ENCODE measurements around the gene APLP2. TPM values are rescaled to one million over a fixed set of nuclear protein-coding genes. Genes with fewer than 3 reads are reported as not detected.

APLP2 gene
- total RNA-seq, 1 experiment from 2014 or later, result 210 TPM

DNA sequence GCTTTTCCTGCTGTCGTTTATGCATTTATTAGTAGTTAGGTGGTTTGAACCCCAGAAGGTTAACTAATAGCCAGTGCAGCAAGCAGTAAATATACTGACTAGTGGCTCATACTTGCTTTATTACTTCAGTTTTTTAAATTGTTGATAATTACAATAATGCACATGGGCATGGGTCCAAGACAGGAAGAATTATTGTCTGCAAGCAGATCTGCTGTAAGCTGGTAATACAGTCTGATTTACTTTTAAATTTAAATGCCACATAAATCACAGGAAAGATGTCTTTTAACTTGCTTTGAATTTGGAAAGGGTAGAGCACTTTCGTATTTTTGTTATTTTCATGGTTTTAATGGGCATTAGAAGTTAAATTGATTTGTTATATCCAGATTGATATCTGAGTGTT, 27.1 kb downstream of the APLP2 start:
- Histone ChIP-seq H3K9me2 (ENCODE audit: insufficient read depth) (no peaks in the 10 kb centered on the region), H3K4me3 (replicated peaks in 1 of 2; ENCODE audit: low read depth in 1 of 2, low read length in 2 of 2) (no peak overlapping the region), H3K27ac (ENCODE audit: low read depth, low read length) (no peak overlapping the region), H3K79me2 (ENCODE audit: insufficient read depth, low read length) (peaks cover 72% of the 10 kb centered on the region), H3K36me3 (ENCODE audit: control insufficient read depth in 1 of 2, insufficient read depth in 2 of 2, low read length in 2 of 2) (no peaks in the 10 kb centered on the region), H3K4me2 (ENCODE audit: low read length) (no peak overlapping the region), H3K9ac (ENCODE audit: low read length) (no peak overlapping the region), H3K9me3 (ENCODE audit: control insufficient read depth in 1 of 2, insufficient read depth in 1 of 2, low read depth in 1 of 2, low read length in 2 of 2) (no peaks in the 10 kb centered on the region), H2AFZ (ENCODE audit: low read depth, low read length, poor library complexity, severe bottlenecking) (no peak overlapping the region), H3K27me3 (ENCODE audit: insufficient read depth, low read length) (no peaks in the 10 kb centered on the region), H3K4me1 (ENCODE audit: control insufficient read depth in 1 of 2, insufficient read depth in 2 of 2, low read length in 2 of 2) (no peaks in the 10 kb centered on the region), H4K20me1 (ENCODE audit: insufficient read depth) (peaks cover 6% of the 10 kb centered on the region; the same call in 1 of the 2 replicates)
- ChIA-PET CTCF (no interaction called here), POLR2A (no interaction called here), RAD21 (ENCODE audit: low non-redundant PET in 1 of 2, low total read pairs in 2 of 2, uncharacterized antibody in 2 of 2, unreplicated experiment in 2 of 2) (no interaction called here)
- no TSS peak for BruUV-seq (replicated peaks)
- DNase-seq (ENCODE audit: low read depth, low spot score), result no peak
- ATAC-seq, result no peak
- intact Hi-C loops (cut with micrococcal nuclease), result no loop called here
- TF ChIP-seq TCF7L2 (IDR thresholded peaks at IDR 0.05; ENCODE audit: borderline replicate concordance, extremely low read depth, insufficient read depth, insufficient read length) (no peak), ZFX (IDR thresholded peaks at IDR 0.05) (no peak), SRF (IDR thresholded peaks at IDR 0.05; ENCODE audit: low read depth) (no peak), YY1 (IDR thresholded peaks at IDR 0.05; ENCODE audit: extremely low read depth, insufficient replicate concordance, low read depth, low read length) (no peak), SIN3A (IDR thresholded peaks at IDR 0.05; ENCODE audit: low read depth) (no peak), POLR2A (IDR thresholded peaks at IDR 0.05; ENCODE audit: borderline replicate concordance, extremely low read depth, insufficient read depth, insufficient read length) (no peak), POLR2AphosphoS5 (IDR thresholded peaks at IDR 0.05; ENCODE audit: low read depth, low read length) (no peak), EZH2phosphoT487 (IDR thresholded peaks at IDR 0.05; ENCODE audit: borderline replicate concordance) (no peak)
- TF ChIP-seq, protein P1, sequence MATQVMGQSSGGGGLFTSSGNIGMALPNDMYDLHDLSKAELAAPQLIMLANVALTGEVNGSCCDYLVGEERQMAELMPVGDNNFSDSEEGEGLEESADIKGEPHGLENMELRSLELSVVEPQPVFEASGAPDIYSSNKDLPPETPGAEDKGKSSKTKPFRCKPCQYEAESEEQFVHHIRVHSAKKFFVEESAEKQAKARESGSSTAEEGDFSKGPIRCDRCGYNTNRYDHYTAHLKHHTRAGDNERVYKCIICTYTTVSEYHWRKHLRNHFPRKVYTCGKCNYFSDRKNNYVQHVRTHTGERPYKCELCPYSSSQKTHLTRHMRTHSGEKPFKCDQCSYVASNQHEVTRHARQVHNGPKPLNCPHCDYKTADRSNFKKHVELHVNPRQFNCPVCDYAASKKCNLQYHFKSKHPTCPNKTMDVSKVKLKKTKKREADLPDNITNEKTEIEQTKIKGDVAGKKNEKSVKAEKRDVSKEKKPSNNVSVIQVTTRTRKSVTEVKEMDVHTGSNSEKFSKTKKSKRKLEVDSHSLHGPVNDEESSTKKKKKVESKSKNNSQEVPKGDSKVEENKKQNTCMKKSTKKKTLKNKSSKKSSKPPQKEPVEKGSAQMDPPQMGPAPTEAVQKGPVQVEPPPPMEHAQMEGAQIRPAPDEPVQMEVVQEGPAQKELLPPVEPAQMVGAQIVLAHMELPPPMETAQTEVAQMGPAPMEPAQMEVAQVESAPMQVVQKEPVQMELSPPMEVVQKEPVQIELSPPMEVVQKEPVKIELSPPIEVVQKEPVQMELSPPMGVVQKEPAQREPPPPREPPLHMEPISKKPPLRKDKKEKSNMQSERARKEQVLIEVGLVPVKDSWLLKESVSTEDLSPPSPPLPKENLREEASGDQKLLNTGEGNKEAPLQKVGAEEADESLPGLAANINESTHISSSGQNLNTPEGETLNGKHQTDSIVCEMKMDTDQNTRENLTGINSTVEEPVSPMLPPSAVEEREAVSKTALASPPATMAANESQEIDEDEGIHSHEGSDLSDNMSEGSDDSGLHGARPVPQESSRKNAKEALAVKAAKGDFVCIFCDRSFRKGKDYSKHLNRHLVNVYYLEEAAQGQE (IDR thresholded peaks at IDR 0.05; ENCODE audit: low read depth), result no peak
- TF ChIP-seq, protein P2, sequence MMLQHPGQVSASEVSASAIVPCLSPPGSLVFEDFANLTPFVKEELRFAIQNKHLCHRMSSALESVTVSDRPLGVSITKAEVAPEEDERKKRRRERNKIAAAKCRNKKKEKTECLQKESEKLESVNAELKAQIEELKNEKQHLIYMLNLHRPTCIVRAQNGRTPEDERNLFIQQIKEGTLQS (IDR thresholded peaks at IDR 0.05), result no peak
- TF ChIP-seq, protein P3, sequence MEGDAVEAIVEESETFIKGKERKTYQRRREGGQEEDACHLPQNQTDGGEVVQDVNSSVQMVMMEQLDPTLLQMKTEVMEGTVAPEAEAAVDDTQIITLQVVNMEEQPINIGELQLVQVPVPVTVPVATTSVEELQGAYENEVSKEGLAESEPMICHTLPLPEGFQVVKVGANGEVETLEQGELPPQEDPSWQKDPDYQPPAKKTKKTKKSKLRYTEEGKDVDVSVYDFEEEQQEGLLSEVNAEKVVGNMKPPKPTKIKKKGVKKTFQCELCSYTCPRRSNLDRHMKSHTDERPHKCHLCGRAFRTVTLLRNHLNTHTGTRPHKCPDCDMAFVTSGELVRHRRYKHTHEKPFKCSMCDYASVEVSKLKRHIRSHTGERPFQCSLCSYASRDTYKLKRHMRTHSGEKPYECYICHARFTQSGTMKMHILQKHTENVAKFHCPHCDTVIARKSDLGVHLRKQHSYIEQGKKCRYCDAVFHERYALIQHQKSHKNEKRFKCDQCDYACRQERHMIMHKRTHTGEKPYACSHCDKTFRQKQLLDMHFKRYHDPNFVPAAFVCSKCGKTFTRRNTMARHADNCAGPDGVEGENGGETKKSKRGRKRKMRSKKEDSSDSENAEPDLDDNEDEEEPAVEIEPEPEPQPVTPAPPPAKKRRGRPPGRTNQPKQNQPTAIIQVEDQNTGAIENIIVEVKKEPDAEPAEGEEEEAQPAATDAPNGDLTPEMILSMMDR (IDR thresholded peaks at IDR 0.05 in 2 of 3, conservative IDR thresholded peaks at IDR 0.05 in 1 of 3; ENCODE audit: borderline replicate concordance in 1 of 3, insufficient read depth in 1 of 3, low read depth in 2 of 3, low read length in 2 of 3), result no peak
- TF ChIP-seq, protein P4, sequence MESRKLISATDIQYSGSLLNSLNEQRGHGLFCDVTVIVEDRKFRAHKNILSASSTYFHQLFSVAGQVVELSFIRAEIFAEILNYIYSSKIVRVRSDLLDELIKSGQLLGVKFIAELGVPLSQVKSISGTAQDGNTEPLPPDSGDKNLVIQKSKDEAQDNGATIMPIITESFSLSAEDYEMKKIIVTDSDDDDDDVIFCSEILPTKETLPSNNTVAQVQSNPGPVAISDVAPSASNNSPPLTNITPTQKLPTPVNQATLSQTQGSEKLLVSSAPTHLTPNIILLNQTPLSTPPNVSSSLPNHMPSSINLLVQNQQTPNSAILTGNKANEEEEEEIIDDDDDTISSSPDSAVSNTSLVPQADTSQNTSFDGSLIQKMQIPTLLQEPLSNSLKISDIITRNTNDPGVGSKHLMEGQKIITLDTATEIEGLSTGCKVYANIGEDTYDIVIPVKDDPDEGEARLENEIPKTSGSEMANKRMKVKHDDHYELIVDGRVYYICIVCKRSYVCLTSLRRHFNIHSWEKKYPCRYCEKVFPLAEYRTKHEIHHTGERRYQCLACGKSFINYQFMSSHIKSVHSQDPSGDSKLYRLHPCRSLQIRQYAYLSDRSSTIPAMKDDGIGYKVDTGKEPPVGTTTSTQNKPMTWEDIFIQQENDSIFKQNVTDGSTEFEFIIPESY (IDR thresholded peaks at IDR 0.05; ENCODE audit: extremely low read depth, insufficient replicate concordance, low read length), result no peak
